Fibroblast of lung (primary cell): ENCODE results near the gene PSG5.
"Not testable (repeated sequence)": the region's sequence is repeated elsewhere in the genome, so short reads cannot be mapped to it uniquely, and the experiment has no call there.

Experiments used
- EZH2 ChIP-seq: IDR thresholded peaks from 2 replicates; pipeline ENCODE4 v1.5.1; 2012; ENCODE audit warnings: low read length, control low read depth, mild to moderate bottlenecking; ENCODE audit errors: missing control alignments
- TF ChIP-seq, protein P1 (sequence below), 2 donors: IDR thresholded peaks in 1 of 2; conservative IDR thresholded peaks in 1 of 2; 1 replicate in 1 of 2; 2 replicates in 1 of 2; pipeline ENCODE4 v1.5.1; 2011 to 2012; ENCODE audit warnings: low read length in 2 of 2, control low read depth in 1 of 2, inconsistent platforms in 1 of 2, low read depth in 1 of 2, mild to moderate bottlenecking in 1 of 2

DNA sequence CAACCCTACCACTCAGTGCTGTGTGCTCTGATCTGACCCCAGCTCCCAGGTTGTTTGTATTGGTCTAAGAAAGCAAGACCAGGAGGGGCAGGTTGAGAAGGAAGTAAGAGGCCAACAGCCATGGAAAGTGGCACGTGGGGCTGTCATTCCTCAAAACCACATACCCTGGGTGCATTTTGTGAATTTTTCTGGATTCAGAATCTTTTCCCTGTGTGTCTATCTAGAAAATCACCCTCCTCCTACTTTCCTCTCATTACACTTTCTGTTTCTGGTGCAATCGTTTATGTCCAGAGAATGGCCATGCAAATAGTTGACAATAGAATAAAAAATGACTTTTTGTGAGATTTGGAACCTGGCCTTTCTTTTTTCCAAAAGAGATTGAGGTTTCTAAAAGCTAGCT, 24.1 kb downstream of the PSG5 start:
- not testable (repeated sequence) for TF ChIP-seq EZH2
- TF ChIP-seq, protein P1, sequence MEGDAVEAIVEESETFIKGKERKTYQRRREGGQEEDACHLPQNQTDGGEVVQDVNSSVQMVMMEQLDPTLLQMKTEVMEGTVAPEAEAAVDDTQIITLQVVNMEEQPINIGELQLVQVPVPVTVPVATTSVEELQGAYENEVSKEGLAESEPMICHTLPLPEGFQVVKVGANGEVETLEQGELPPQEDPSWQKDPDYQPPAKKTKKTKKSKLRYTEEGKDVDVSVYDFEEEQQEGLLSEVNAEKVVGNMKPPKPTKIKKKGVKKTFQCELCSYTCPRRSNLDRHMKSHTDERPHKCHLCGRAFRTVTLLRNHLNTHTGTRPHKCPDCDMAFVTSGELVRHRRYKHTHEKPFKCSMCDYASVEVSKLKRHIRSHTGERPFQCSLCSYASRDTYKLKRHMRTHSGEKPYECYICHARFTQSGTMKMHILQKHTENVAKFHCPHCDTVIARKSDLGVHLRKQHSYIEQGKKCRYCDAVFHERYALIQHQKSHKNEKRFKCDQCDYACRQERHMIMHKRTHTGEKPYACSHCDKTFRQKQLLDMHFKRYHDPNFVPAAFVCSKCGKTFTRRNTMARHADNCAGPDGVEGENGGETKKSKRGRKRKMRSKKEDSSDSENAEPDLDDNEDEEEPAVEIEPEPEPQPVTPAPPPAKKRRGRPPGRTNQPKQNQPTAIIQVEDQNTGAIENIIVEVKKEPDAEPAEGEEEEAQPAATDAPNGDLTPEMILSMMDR (conservative IDR thresholded peaks at IDR 0.05 in 1 of 2, IDR thresholded peaks at IDR 0.05 in 1 of 2; ENCODE audit: low read depth in 1 of 2, low read length in 2 of 2): not testable (repeated sequence)
